Measurements from ENCODE around the gene ASXL2.
"Not testable (repeated sequence)": the region's sequence is repeated elsewhere in the genome, so short reads cannot be mapped to it uniquely, and the experiment has no call there.

Gene ASXL2

GRCh38 chr2:25725877-25726276 is 152.4 kb downstream of the ASXL2 start:
- no peak for DNase-seq

- no peak for DNase-seq
Observed at GRCh38 chr2:25724756-25725155, 153.5 kb downstream of the ASXL2 start.

- no peak for DNase-seq
Observed at GRCh38 chr2:25722224-25722623, 156.1 kb downstream of the ASXL2 start.

- no peak for DNase-seq
Observed at GRCh38 chr2:25720575-25720974, 157.7 kb downstream of the ASXL2 start.

GRCh38 chr2:25714740-25715139 is 163.5 kb downstream of the ASXL2 start:
- no peak for DNase-seq

- no peak for DNase-seq
Observed at GRCh38 chr2:25712455-25712854, 165.8 kb downstream of the ASXL2 start.

GRCh38 chr2:25711675-25712354 is 166.5 kb downstream of the ASXL2 start:
- DNase-seq = no peak

- DNase-seq = no peak
Observed at GRCh38 chr2:25710750-25711149, 167.5 kb downstream of the ASXL2 start.

GRCh38 chr2:25709349-25709748 is 168.9 kb downstream of the ASXL2 start:
- no peak for DNase-seq

- no peak for DNase-seq
Observed at GRCh38 chr2:25707927-25708590, 170.2 kb downstream of the ASXL2 start.

GRCh38 chr2:25705575-25705974 is 172.7 kb downstream of the ASXL2 start:
- DNase-seq = not testable (repeated sequence)

- DNase-seq = no peak
Observed at GRCh38 chr2:25701801-25702200, 176.5 kb downstream of the ASXL2 start.

- peak; percentile 22 for DNase-seq
Observed at GRCh38 chr2:25700221-25700660, 178.0 kb downstream of the ASXL2 start.

GRCh38 chr2:25699216-25699615 is 179.1 kb downstream of the ASXL2 start:
- DNase-seq = no peak

- no peak for DNase-seq
Observed at GRCh38 chr2:25698752-25699151, 179.5 kb downstream of the ASXL2 start.

GRCh38 chr2:25697559-25698341 is 180.5 kb downstream of the ASXL2 start:
- DNase-seq = no peak

- no peak for DNase-seq
Observed at GRCh38 chr2:25692737-25693445, 185.4 kb downstream of the ASXL2 start.

GRCh38 chr2:25692143-25692542 is 186.1 kb downstream of the ASXL2 start:
- no peak for DNase-seq

- DNase-seq = no peak
Observed at GRCh38 chr2:25690058-25690457, 188.2 kb downstream of the ASXL2 start.

- DNase-seq = no peak
Observed at GRCh38 chr2:25688236-25688635, 190.1 kb downstream of the ASXL2 start.

- no peak for DNase-seq
Observed at GRCh38 chr2:25685741-25686140, 192.5 kb downstream of the ASXL2 start.

- DNase-seq = peak; percentile 46
Observed at GRCh38 chr2:25684577-25685473, 193.5 kb downstream of the ASXL2 start.
